ENCODE results near the gene TRIM62.

The TRIM62 gene

DNA sequence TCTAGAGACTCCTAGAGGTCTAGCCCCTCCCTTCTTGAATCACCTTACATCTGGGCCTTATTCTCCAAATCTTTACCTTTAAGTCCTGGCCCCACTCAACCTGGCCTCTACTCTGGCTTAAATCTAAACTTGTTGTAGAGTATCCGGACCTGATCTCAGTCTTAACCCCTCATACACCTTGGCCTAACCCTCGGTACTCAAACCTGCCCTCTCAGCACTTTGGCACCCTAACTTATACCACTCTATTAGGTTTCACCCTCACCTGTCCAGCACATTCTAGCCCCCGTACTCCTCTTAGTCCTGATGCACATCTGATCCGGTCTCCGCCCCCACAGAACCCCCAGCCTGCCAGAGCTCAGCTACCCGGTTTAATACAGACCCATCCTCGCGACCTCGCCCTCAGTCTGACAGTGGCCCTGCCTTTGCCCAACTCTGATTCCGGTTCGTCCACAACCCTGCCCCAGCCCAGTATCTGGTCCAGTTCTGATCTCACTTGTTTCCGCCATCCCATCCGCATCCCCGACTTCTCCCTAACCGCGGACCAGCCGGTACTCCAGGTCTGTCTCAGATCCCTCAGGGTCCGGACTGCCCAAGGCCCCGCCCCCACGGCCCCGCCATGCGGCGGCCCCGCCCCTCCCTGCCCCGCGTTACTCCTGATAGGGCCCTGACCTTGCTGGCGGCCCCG lies 1.5 kb downstream of the TRIM62 start:
- peak; percentile 99 for DNase-seq (ENCODE audit: low spot score)

DNA sequence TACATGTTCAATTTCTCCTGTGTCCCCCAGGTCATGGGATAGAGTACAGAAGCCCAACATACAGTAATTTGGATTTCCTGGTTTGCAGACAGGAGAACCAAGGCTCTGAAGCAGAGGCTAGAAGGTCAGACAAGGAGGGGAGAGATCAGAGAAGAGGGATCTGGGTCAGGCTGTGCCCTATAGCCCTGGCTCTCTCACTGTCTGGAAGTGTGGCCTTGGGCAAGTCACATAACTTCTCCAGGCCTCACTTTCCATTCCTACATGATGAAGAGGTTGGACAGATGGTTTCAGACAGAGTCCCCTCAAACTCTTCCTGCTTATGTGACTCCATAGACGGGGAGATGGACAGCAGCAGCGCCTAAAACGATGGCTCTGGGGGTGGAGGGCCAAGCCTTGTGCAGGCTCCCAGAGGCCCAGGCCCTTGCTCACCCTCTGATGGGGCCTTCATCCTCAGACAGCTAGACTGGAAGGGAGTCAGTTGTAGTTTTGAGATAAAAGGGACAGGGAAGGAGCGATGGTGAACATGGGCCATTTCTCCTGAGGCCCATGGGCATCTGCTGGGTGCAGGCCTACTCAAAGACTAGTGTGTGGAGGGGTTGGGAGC lies 2.9 kb downstream of the TRIM62 start:
- no peak for DNase-seq (ENCODE audit: low spot score)

DNA sequence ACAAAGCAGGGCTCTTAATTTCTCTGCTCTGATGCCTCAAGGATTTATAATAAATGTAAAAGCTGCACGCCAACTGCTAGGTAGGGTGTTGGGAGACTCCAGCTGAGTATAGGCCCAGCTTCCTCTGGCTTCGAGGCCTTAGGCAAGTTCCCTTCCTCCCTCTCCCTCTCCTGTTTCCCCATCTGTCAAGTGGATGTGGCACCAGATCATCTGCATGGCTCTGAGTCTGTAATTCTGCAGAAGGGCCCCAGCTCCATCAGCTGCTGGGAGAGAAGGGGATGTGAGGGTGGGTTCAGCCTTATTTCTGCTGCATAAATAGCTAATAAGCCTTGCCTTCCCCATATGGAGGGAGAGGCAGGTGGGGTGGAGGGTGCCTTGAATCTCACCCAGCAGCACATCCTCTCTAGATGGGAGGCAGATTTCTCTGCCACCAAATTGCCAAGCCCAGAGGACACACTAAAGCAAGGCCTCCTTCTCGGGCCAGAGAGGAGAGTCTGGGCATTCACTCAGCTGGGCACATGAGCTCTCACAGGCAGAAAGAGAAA lies 3.8 kb downstream of the TRIM62 start:
- no peak for DNase-seq (ENCODE audit: low spot score)

DNA sequence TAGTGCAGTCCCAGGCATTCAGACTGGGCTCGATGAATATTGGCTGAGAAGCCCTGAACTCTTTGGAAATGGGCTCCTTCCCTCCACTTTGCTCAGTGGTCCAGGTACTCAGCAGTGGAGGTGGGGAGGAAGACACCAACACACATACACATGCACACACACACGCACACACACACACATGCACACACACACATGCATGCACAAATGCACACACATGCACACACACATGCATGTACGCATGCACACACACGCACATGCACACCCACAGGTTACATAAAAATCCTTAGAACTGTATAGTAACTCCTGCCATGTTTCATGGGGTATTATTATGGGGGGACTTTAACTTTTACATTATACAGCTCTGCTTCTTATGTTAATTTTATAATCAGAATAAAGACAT lies 5.0 kb downstream of the TRIM62 start:
- DNase-seq (ENCODE audit: low spot score), result no peak

DNA sequence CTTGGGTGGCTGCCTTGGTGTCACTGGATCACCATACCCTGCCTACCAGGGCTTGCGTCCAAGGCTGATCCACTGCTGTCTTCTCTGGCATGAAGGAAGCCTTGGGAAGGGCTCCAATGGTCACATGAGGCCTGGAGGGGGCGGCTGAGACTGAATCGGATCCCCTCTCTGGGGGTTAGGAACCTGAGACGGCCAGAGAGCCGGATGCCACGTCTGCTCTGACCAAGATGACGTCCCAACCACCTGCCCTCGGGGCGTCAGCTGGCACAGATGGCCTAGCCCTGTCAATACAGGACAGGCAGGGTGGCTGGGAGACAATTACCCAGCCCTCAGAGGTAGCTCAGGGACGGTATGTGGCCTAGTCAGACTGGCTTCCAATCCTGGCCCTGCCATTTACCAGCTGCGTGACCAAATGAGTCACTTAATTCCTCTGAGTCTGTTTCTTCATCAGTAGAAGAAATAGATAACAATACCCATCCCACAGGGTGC lies 5.4 kb downstream of the TRIM62 start:
- no peak for DNase-seq (ENCODE audit: low spot score)

DNA sequence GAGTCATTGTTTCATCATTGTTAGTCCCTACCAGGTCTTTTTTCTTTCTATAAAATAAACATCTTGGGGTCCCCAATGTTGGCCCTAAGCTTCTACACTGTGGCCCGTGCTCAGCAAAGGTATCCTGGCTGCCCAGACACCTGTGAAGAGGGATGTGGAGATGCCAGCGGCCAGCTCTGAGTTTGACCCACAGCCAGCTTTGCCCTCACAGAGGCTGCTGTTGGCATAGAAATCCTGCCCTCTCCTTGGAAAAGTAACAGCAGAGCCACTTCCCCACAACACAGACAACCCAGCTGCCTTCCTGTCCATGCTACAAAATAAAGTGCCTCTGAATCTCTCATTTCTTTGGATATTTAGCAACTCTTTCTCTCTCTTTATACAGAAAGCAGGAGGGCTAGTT lies 6.0 kb downstream of the TRIM62 start:
- DNase-seq (ENCODE audit: low spot score), result no peak

DNA sequence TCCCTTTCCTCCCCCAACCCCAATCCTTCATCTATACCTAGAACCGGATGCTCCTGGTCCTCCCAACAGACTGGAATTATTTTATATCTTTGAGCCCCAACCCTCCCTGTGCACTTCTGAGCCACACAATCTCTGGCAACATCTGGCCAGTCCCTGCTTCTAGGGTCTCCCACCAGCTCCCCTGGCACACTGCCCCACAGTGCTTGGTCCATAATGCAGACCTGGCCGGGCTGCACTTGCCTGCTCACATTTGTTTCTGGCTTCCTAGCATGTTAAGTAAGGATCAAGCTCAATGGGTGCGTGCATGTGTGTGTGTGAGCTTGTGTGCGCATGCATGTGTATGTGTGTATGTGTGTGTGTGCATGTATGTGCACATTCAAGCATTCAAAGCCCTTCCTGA lies 8.8 kb downstream of the TRIM62 start:
- DNase-seq (ENCODE audit: low spot score), result no peak

DNA sequence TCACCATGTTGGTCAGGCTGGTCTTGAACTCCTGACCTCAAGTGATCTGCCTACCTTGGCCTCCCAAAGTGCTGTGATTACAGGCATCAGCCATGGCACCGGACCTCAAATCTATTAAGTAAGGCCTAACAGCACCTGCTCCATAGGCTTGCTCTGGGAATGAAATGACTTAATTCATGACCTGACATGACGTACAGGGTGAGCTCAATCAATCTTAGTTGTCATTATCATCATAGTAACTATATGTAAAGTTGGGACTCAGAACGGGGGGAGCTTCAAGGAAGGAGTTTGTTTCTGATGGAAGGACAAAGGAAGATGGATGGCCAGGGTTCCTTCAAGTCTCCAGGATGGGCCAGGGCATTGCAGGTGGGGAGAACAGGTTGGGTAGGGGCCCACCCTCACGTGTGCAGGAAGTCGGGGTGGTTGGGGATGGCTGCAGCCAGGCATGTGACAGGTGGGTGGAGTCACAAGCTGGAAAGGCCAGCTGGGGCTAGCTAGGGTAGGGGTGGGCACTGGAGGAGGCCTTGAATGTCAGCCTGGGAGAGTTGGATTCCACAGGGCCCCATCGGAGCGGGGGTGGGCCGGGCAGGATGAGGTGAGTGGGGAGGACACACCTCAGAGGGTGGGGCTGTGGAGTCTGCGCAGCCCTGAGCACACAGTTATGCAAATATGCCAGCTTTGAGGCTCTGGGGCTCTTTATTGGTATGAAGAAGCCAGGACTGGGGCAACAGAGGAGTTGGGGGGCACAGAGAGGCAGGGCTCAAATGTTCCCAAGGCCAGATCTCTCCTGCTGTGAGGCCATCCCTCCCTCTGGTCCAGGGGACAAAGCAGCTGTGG lies 9.6 kb downstream of the TRIM62 start:
- DNase-seq (ENCODE audit: low spot score), result no peak

DNA sequence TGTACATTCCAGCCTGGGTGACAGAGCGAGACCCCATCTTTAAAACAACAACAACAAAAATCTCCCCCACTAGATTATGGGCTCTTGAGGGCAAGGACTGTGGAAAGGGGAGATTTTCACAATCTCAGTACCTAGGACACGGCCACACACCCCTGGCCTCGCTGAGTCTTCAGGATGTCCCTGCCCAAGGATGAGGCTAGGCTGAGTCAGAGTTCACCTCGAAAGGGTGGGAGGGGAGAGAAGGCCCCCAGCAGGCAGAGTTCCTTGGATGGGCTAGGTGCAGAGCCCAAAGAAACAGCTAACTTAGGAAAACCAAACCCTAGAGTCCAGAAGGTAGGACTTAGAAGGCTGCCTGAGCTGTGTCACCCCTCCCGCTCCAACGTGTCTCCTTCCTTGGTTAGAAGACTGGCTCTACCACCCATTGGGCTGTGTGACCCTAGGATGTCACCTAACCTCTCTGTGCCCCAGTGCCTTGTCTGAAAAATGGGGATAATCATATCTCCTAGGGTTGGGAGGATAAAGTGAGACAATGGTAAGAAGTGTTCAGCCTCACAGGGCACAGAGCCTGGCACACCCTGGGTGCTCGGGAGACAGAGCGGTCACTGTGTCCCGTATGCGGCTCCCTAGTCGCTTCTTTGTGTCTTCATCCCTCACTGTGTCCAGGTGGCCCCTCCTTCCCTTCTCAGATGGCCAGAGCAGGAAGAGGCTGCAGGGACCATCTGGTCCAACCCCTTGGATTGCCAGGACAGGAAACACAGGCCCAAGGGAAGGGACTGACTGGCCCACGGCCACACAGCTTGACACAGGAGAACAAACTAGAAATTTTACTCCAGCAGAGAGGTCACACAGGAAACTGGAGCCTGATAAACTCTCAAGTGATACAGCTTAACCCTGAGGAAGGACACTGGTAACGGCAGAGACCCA lies 11.2 kb downstream of the TRIM62 start:
- DNase-seq (ENCODE audit: low spot score), result no peak

DNA sequence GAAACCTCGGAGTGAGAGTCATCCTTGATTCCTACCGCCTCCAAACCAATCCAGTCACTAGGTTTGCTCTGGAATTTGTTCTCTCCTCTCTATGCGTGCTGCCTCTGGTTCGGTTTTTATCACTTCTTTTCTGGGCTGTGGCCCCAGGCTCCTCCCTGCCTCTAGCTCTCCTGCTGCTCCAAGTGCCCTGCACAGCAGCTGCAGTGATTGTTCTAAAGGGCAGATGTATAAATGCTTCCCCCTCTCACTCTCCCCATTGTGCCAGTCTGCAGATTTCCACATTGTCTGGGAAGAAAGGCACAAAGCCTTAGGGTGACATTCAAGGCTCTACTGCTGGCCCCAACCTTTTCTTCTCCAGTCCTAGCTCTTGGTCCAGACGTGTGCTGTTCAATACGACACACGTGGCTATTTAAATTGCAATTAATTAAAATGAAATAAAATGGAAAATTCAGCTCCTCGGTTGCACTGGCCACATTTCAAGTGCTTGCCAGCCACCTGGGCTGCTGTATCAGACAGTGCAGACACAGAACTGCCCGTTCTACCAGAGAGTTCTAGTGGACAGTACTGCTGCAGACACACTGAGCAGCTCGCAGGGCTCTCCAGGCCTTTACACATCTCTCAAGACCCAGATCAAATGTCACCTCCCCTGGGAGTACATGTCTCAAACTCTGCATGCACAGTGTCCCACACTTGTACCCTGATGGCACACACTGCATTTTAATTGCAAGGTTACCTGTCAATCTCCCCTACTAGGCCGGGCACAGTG lies 12.4 kb downstream of the TRIM62 start:
- no peak for DNase-seq (ENCODE audit: low spot score)

DNA sequence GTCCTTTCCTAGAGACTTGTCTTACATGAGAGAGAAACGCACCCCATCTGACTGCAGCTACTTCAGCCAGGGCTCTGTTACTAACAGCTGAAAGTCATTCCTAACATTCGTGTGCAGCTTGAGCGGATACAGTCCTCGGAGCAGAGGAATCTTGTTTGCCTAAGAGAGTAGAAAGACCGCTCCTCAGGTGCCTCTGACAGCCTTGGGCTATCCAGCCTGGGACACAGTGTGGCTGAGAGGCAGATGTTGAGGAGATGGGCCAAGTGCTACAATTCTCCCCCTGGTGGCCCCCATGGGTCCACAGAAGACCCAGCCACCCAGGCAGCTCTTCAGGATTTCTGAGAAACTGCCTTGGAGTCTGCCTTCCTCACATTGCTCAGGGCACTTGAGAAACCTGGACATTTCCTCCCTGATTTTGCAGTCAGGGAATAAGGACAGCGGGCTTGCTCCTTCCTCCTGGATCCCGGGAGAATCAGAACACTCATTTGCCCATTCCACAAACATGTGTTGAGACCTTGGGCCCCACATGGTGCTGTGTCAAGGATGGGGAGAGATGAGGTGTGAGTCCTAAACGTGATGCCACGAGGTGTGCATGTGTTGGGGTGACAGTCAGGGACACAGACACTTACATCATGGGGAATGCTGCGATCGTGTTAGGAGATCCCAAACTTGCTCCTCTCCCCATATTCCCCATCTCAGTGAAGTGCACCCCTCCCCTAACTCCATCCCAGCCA lies 13.1 kb downstream of the TRIM62 start:
- DNase-seq (ENCODE audit: low spot score), result no peak

DNA sequence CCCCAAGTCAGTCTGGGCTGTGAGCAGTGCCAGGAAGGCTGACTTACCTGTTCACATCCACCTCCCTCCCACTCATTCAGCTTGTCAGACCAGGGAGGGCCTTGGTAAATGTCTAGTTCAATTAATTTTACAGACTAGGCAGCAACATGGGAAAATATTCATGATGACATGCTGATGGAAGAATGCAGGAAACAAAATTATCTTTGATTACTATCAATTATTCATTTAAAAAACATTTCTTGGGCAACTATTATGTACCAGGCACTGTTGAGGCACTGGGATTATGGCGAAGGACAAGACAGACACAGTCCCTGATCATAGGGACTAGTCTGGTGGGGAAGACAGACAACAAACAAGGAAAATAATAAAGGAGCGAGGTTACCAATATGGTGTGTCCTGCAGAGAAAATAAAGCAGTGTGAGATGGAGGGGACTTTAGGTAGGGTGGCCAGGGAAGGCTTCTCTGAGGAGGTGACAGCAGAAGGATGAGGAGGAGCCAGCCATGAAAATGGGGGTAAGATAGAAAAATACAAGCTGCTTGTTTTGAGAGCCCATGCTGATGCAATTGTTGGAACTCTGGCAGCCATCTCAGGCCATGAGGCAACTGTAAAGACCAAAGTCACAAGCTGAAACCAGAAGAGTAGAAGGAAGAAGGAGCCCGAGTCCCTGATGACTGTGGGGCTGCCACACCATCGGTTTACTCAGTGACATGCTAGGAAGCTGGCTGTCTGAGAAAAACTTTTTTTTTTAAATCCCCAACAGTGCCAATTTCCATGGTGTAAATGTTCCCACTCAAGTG lies 14.0 kb downstream of the TRIM62 start:
- no peak for DNase-seq (ENCODE audit: low spot score)

DNA sequence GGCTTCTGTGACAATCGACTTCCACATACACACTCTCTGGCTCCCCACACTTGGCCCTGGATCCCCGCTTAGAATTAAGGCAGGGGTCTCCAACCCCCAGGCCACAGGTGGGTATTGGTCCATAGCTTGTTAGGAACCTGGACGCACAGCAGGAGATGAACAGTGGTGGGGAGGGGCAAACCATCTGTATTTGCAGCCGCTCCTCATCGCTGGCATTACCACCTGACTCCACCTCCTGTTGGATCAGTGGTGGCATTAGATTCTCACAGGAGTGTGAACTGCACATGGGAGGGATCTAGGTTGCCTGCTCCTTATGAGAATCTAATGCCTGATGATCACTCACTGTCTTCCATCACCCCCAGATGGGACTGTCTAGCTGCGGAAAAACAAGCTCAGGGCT lies 16.0 kb downstream of the TRIM62 start:
- no peak for DNase-seq (ENCODE audit: low spot score)

DNA sequence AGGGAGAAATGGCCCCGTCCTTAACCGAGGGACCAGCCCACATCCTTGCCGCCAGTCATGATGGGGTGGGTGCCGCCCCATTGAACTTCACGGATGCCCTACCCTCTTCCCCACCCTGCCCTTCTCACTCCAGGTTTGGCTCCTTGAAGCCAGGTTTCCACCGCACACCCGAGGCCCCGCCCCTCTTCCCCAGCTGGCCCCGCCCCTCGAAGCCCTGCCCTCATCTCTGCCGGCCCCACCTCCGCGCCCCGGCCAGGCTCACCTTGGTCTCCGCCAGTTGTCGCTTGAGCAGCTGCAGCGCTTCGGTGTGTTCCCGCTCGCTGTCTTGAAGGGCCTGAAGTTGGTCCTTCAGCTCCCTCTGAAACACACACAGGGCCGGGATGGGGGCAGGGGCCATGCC lies 16.6 kb downstream of the TRIM62 start:
- DNase-seq (ENCODE audit: low spot score), result peak; percentile 91

DNA sequence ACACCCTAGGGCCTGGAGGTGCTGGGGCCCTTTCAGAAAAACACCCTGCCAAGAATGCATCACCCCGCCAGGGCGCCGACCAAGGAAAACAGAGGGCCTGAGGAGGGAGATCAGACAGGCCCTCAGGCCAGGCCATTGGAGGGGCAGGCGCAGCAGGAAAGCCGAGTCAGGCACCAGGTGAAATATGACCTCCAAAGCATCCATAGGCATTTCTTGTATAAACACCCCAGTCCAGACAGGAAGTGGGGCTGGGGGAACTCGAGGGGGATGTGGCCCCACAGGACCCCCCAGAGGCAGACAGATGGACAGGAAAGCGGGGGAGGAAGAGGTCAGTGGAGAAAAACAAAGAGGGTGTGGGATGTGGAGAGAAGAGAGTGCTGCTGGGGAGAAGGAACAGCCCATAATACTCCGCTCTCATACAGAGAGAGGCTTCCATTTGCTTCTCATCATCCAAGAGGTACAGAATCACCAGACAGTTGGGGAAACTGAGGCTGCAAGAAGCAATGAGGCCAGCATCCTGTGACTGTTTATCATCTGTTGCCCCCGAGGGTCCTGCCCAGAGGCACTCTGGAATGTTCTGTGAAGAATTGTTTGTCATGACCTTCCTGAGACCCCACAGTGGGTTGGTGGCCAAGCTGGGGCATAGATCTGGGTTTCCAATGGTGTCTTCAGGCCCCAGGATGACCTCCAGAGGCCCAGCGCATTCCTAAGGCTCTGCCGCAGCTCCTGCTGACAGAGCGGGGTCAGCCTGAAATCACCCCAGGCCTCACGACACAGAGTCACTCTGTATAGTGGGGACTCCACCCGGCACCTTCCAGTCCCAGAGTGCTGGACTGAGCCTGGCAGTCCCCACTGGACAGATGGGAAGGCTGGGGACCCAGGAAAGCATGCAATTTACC lies 18.0 kb downstream of the TRIM62 start:
- DNase-seq (ENCODE audit: low spot score), result peak; percentile 62

DNA sequence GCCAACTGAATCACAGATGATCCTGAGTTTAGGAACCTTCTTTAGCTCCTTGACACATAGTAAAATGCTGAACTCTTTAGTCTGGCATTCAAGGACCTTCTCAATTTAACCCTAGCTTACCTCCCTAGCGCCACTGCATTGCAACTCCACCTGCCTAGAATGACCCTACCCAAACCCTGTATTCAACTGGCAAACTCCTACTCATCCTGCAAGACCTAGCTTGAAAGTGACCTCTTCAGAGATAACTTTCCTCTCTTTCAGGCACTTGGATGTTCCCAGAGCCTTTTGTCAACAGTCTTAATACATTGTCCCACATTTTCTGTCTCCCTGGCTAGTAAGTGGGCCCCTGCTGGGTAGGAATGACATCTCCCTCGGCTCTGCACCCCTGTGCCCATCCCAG lies 19.7 kb downstream of the TRIM62 start:
- DNase-seq (ENCODE audit: low spot score), result no peak

DNA sequence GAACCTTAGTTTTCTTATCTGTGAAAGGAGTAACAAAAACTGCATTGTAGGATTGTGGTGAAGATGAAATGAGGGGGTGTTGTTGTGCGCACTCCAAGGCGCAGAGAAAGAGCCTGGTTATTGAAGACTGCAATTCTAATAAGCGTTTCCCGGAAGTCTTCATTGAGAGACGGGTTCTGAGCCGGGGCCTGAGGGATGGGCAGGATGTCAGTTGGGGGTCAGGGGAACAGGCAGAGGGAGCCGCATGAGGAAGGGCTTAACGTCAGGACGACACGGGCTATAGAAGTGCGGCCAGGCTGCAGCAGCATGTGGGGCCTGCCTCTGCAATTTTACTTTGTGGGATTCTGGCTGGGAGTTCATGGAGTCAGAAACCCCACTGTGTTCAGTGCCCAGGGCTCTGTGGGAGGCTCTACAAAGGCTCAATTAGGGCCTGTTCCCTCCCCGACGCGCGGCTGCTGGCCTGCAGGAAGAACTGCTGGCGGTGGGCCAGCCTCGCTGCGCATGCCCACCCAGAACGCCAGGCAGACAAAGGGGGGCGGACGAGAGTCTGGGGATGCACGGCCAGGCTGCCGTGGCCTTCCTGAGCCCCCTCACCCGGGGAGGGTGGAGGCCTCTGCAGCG lies 20.7 kb downstream of the TRIM62 start:
- DNase-seq (ENCODE audit: low spot score), result peak; percentile 59

DNA sequence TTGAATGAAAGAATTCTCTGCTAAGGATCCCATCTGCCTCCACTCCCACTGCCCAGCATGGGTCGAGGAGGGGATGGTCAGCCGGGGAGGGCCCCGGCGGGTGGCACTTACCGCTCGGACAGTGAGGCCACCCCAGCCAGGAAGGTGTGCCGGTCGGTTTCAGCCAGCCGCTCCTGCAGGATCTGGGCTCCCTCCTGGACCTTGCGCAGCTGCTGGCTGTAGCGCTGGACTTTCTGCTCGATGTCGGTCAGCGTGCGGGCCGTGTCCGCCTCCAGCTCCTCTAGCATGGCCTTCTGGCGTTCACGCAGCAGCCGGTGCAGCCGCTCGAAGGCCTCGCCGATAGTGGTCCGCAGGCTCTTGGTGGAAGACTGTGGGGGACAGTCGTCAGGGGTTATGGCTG lies 22.3 kb downstream of the TRIM62 start:
- DNase-seq (ENCODE audit: low spot score), result no peak

Measured in iPS-NIHi11 (cell line).